Measurements from ENCODE around the gene OR51F1.
"Not testable (repeated sequence)": the region's sequence is repeated elsewhere in the genome, so short reads cannot be mapped to it uniquely, and the experiment has no call there.

Gene OR51F1

GRCh38 chr11:4740735-4741134 lies 29.0 kb downstream of the OR51F1 start:
- in situ Hi-C loops (cut with HindIII; ENCODE audit: low pct_unique_long_range_greater_than_20kb, low sequenced_read_pairs): no loop called here
- no peak for DNase-seq (ENCODE audit: low read depth in 1 of 2, low spot score in 1 of 2)
- no peak for TF ChIP-seq JUND (IDR thresholded peaks at IDR 0.05; ENCODE audit: low read depth)

GRCh38 chr11:4727171-4727570 lies 42.6 kb downstream of the OR51F1 start:
- no peak for DNase-seq (ENCODE audit: low read depth in 1 of 2, low spot score in 1 of 2)
- TF ChIP-seq JUND (IDR thresholded peaks at IDR 0.05; ENCODE audit: low read depth): no peak
- in situ Hi-C loops (cut with HindIII; ENCODE audit: low pct_unique_long_range_greater_than_20kb, low sequenced_read_pairs): no loop called here

- DNase-seq (ENCODE audit: low read depth in 1 of 2, low spot score in 1 of 2); in situ Hi-C loops (cut with HindIII; ENCODE audit: low pct_unique_long_range_greater_than_20kb, low sequenced_read_pairs): not testable (repeated sequence)
Observed at GRCh38 chr11:4722616-4723534, 46.9 kb downstream of the OR51F1 start.
